ENCODE results near the gene GPR15LG. TPM values are rescaled to one million over a fixed set of nuclear protein-coding genes. Genes with fewer than 3 reads are reported as not detected.

The GPR15LG gene
- total and polyA plus RNA-seq, 10 of the 15 experiments (the other 5 are each of a cell fraction or from before 2014, with no cell fraction given), result 1.1 to 12.2 (median 1.4) TPM

GRCh38 chr10:84196941-84197340 is 23.3 kb downstream of the GPR15LG start:
- ChIA-PET RAD21 (ENCODE audit: unreplicated experiment) (interaction anchor here (1.9 kb wide), 1 partner anchor 49 kb away, joined by 7 read pairs; no protein-coding TSS in a partner anchor), SMC1A (ENCODE audit: uncharacterized antibody, unreplicated experiment) (interaction anchor here (0.6 to 15.0 kb wide), 4 partner anchors 15 to 49 kb away, joined by 3 to 155 read pairs (median 4); no protein-coding TSS in a partner anchor), POLR2A (no interaction called here), CTCF (interaction anchor here (1.2 to 28.3 kb wide), 2 partner anchors 17 to 39 kb away, joined by 3 to 788 read pairs; no protein-coding TSS in a partner anchor)
- no peaks in the 10 kb centered on the region for H3K79me2 ChIP-seq (ENCODE audit: control insufficient read depth, insufficient read depth, low read length)
- no peaks in the 10 kb centered on the region for H3K36me3 ChIP-seq (ENCODE audit: control insufficient read depth in 2 of 2, insufficient read depth in 2 of 2, low read length in 1 of 2)
- H4K20me1 ChIP-seq (ENCODE audit: control insufficient read depth, insufficient read depth), result peaks cover 2% of the 10 kb centered on the region; the same call in 1 of the 2 replicates
- no TSS peak for BruUV-seq (replicated peaks)
- no peak for DNase-seq (ENCODE audit: low read depth, low spot score)
- no peak overlapping the region for H3K27ac ChIP-seq (ENCODE audit: control insufficient read depth, insufficient read depth)
- H3K4me2 ChIP-seq (ENCODE audit: control insufficient read depth, insufficient read depth), result no peak overlapping the region
- in situ Hi-C loops (cut with MboI), result loop anchor here (5.0 kb wide), 1 partner anchor 35 kb away; no protein-coding TSS in a partner anchor
- no peaks in the 10 kb centered on the region for H3K9me3 ChIP-seq (replicated peaks; ENCODE audit: control insufficient read depth, insufficient read depth, low read length)
- no peak overlapping the region for H3K9ac ChIP-seq (ENCODE audit: control insufficient read depth, insufficient read depth, low read length)
- H3K27me3 ChIP-seq (replicated peaks in 1 of 2; ENCODE audit: control insufficient read depth in 2 of 2, insufficient read depth in 2 of 2, low read length in 1 of 2), result peaks cover 18 to 25% of the 10 kb centered on the region in 2 experiments
- no peak for FAIRE-seq
- 43% methylated on average over 5 of the region's 5 CpGs for WGBS (ENCODE audit: insufficient coverage, insufficient replicate concordance, low lambda C conversion rate, missing lambda C conversion rate)
- no peak overlapping the region for H2AFZ ChIP-seq (ENCODE audit: control insufficient read depth, low read depth, low read length)
- peaks cover 3% of the 10 kb centered on the region for H3K4me1 ChIP-seq (ENCODE audit: control insufficient read depth, insufficient read depth, low read length)
- ATAC-seq, result peak; percentile 14
- TF ChIP-seq PML (IDR thresholded peaks at IDR 0.05; ENCODE audit: low read length) (no peak), SMARCA5 (IDR thresholded peaks at IDR 0.05) (no peak), CBX3 (IDR thresholded peaks at IDR 0.05; ENCODE audit: borderline replicate concordance, low read depth) (no peak), ZNF24 (IDR thresholded peaks at IDR 0.05) (no peak), SUPT20H (IDR thresholded peaks at IDR 0.05; ENCODE audit: borderline replicate concordance, control insufficient read depth, low read depth, low read length) (no peak), IRF4 (IDR thresholded peaks at IDR 0.05; ENCODE audit: low read depth, low read length) (no peak), SKIL (IDR thresholded peaks at IDR 0.05; ENCODE audit: low read depth, poor library complexity, severe bottlenecking) (no peak), KDM1A (IDR thresholded peaks at IDR 0.05; ENCODE audit: borderline replicate concordance) (no peak), SMC3 (IDR thresholded peaks at IDR 0.05; ENCODE audit: borderline replicate concordance, low read length) (no peak), USF1 (IDR thresholded peaks at IDR 0.05; ENCODE audit: borderline replicate concordance, extremely low read length, insufficient read depth, low read depth, low read length) (no peak), YBX1 (IDR thresholded peaks at IDR 0.05) (no peak), RUNX3 (IDR thresholded peaks at IDR 0.05; ENCODE audit: low read length) (no peak), GABPA (IDR thresholded peaks at IDR 0.05; ENCODE audit: low read depth) (no peak), ESRRA (IDR thresholded peaks at IDR 0.05; ENCODE audit: low read length) (no peak), SPI1 (IDR thresholded peaks at IDR 0.05; ENCODE audit: borderline replicate concordance, insufficient read depth, low read depth, low read length) (no peak), NFYB (IDR thresholded peaks at IDR 0.05; ENCODE audit: insufficient read depth, low read depth, low read length) (no peak)
- TF ChIP-seq, protein P1, sequence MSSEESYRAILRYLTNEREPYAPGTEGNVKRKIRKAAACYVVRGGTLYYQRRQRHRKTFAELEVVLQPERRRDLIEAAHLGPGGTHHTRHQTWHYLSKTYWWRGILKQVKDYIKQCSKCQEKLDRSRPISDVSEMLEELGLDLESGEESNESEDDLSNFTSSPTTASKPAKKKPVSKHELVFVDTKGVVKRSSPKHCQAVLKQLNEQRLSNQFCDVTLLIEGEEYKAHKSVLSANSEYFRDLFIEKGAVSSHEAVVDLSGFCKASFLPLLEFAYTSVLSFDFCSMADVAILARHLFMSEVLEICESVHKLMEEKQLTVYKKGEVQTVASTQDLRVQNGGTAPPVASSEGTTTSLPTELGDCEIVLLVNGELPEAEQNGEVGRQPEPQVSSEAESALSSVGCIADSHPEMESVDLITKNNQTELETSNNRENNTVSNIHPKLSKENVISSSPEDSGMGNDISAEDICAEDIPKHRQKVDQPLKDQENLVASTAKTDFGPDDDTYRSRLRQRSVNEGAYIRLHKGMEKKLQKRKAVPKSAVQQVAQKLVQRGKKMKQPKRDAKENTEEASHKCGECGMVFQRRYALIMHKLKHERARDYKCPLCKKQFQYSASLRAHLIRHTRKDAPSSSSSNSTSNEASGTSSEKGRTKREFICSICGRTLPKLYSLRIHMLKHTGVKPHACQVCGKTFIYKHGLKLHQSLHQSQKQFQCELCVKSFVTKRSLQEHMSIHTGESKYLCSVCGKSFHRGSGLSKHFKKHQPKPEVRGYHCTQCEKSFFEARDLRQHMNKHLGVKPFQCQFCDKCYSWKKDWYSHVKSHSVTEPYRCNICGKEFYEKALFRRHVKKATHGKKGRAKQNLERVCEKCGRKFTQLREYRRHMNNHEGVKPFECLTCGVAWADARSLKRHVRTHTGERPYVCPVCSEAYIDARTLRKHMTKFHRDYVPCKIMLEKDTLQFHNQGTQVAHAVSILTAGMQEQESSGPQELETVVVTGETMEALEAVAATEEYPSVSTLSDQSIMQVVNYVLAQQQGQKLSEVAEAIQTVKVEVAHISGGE (CRISPR knock-in tag; IDR thresholded peaks at IDR 0.05), result no peak
- TF ChIP-seq, protein P2, sequence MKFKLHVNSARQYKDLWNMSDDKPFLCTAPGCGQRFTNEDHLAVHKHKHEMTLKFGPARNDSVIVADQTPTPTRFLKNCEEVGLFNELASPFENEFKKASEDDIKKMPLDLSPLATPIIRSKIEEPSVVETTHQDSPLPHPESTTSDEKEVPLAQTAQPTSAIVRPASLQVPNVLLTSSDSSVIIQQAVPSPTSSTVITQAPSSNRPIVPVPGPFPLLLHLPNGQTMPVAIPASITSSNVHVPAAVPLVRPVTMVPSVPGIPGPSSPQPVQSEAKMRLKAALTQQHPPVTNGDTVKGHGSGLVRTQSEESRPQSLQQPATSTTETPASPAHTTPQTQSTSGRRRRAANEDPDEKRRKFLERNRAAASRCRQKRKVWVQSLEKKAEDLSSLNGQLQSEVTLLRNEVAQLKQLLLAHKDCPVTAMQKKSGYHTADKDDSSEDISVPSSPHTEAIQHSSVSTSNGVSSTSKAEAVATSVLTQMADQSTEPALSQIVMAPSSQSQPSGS (IDR thresholded peaks at IDR 0.05; ENCODE audit: low read length), result no peak
- intact Hi-C loops (cut with micrococcal nuclease; ENCODE audit: unreplicated experiment), result no loop called here
- no peak overlapping the region for H3K4me3 ChIP-seq

All from GM12878 (cell line).